ENCODE data around the gene PPP1R2C.

DNA sequence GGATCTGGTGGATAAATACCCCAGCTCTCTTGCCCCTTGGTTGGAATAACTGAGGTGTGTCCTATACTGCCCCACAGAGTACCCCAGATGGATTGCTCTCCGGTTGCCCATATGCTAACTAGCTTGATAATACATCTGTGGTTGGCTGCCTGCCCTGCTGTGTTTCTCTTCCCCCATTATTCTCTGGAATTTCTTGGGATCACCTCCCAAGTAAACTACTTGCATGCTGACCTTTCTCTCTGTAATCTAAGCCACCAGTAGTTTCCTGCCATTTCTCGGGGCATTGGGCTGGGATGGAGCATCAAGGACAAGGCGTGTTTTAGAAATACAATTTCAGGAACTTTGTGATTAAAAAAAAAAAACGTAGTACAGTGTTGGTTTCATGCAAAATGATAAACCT lies 25.2 kb downstream of the PPP1R2C start:
- TF ChIP-seq, protein P1, sequence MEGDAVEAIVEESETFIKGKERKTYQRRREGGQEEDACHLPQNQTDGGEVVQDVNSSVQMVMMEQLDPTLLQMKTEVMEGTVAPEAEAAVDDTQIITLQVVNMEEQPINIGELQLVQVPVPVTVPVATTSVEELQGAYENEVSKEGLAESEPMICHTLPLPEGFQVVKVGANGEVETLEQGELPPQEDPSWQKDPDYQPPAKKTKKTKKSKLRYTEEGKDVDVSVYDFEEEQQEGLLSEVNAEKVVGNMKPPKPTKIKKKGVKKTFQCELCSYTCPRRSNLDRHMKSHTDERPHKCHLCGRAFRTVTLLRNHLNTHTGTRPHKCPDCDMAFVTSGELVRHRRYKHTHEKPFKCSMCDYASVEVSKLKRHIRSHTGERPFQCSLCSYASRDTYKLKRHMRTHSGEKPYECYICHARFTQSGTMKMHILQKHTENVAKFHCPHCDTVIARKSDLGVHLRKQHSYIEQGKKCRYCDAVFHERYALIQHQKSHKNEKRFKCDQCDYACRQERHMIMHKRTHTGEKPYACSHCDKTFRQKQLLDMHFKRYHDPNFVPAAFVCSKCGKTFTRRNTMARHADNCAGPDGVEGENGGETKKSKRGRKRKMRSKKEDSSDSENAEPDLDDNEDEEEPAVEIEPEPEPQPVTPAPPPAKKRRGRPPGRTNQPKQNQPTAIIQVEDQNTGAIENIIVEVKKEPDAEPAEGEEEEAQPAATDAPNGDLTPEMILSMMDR (IDR thresholded peaks at IDR 0.05; ENCODE audit: insufficient read depth, low read depth, low read length), result no peak
- no peak for TF ChIP-seq EZH2 (IDR thresholded peaks at IDR 0.05; ENCODE audit: insufficient read depth, low read length)
